Spleen (tissue), 11 donors: Measurements from ENCODE around the gene CDH8. TPM values are rescaled to one million over a fixed set of nuclear protein-coding genes. Genes with fewer than 3 reads are reported as not detected.

ENCODE experiments used
- DNase-seq: peaks from one replicate; pipeline ENCODE4 v3.0.0-alpha.2; 2020
- H3K27ac ChIP-seq, 8 donors: fragments of 200-600 bp; sonication (generic) in 7 of 8; 1 replicate in 4 of 8; 2 replicates in 4 of 8; pipeline versions ENCODE4 v1.5.0 to v1.8.0; 2016 to 2021; ENCODE audit warnings: inconsistent platforms in 4 of 8, mild to moderate bottlenecking in 4 of 8, moderate library complexity in 1 of 8
- H3K27me3 ChIP-seq, 7 donors: fragments of 200-600 bp; sonication (generic) in 6 of 7; replicated peaks in 1 of 7; 1 replicate in 4 of 7; 2 replicates in 3 of 7; pipeline versions ENCODE4 v1.5.0 to v1.8.0; 2016 to 2021; ENCODE audit warnings: inconsistent platforms in 3 of 7, mild to moderate bottlenecking in 1 of 7
- H3K36me3 ChIP-seq, 6 donors: fragments of 200-600 bp; sonication (generic) in 5 of 6; 1 replicate in 4 of 6; 2 replicates in 2 of 6; pipeline versions ENCODE4 v1.5.0 to v1.8.0; 2016 to 2021; ENCODE audit warnings: inconsistent platforms in 2 of 6
- H3K4me1 ChIP-seq, 6 donors: fragments of 200-600 bp; sonication (generic) in 5 of 6; 1 replicate in 3 of 6; 2 replicates in 3 of 6; pipeline versions ENCODE4 v1.5.0 to v1.8.0; 2016 to 2021; ENCODE audit warnings: inconsistent platforms in 3 of 6
- H3K4me3 ChIP-seq, 8 donors: fragments of 200-600 bp; sonication (generic) in 7 of 8; 1 replicate in 4 of 8; 2 replicates in 4 of 8; pipeline versions ENCODE4 v1.5.0 to v1.8.0; 2016 to 2021; ENCODE audit warnings: inconsistent platforms in 4 of 8, mild to moderate bottlenecking in 4 of 8, moderate library complexity in 2 of 8
- H3K9me3 ChIP-seq, 8 donors: fragments of 200-600 bp; sonication (generic) in 7 of 8; 1 replicate in 4 of 8; 2 replicates in 4 of 8; pipeline versions ENCODE4 v1.5.0 to v1.8.0; 2016 to 2021; ENCODE audit warnings: inconsistent platforms in 4 of 8
- POLR2A ChIP-seq, 3 donors: fragments of 450-650 bp; IDR thresholded peaks; one replicate each; pipeline ENCODE4 v1.5.1; 2017; ENCODE audit warnings: antibody characterized with exemption in 3 of 3, mild to moderate bottlenecking in 1 of 3
- POLR2AphosphoS5 ChIP-seq, 3 donors: sonication (generic); formaldehyde crosslinking; IDR thresholded peaks; one replicate each; pipeline ENCODE4 v1.5.1; 2017; ENCODE audit warnings: antibody characterized with exemption in 3 of 3
- WGBS, 5 donors: extraction: QIAGEN DNeasy Blood & Tissue Kit in 3 of 5; methylation state at CpG; one replicate each; pipeline versions ENCODE4 v1.1.5 to v1.1.7; 2013 to 2018; 5-methylcytosine and 5-hydroxymethylcytosine counted together
- intact Hi-C: fragments of 100-400 bp; cut with DNase I; formaldehyde crosslinking; loops from one replicate; pipeline ENCODE4 v1.15.0; 2023; ENCODE audit warnings: low total_unique reads
- polyA plus RNA-seq, 3 donors: library from polyadenylated mRNA; stranded (reverse); fragments of 200-250 nt; gene quantifications; one replicate each; pipeline ENCODE4 v1.2.1, GENCODE V29; 2013
- total RNA-seq, 7 donors: library from RNA; depleted of rRNA in 3 of 7; stranded (reverse); fragments of >200 nt in 3 of 7; fragmentation: NEBNext Ultra II Directional in 4 of 7; extraction: Animal tissue kit (Norgen Biotek cat#: 25700) in 4 of 7; gene quantifications; one replicate each; pipeline versions ENCODE4 v1.1.0 to v1.2.1, GENCODE V29; 2016 to 2021
- TF ChIP-seq, protein P1 (sequence below), 11 experiments: fragments of 200-600 bp in 7 of 11; fragments of 450-650 bp in 4 of 11; sonication (generic) in 4 of 11; IDR thresholded peaks in 8 of 11; conservative IDR thresholded peaks in 3 of 11; 1 replicate in 7 of 11; 2 replicates in 4 of 11; pipeline versions ENCODE4 v1.4.0 to v1.8.0; 2016 to 2021; ENCODE audit warnings: antibody characterized with exemption in 11 of 11, inconsistent platforms in 4 of 11, mild to moderate bottlenecking in 1 of 11
- donor health status: healthy with polysubstance abuse.
- donor health status: DM: no; HTN: no; CAD: no; lungs with moderate emphysema.
- donor health status: DM: no; HTN: no; CAD: no.
- donor health status: Bipolar disorder and iron deficiency.
- donor health status: healthy.
- donor health status: DM: no; HTN: no; CAD: no.
- donor health status: DM: yes; HTN: yes; CAD: no.

Gene CDH8
- total and polyA plus RNA-seq, 10 donors: under 0.01 to 1.4 (median under 0.01) TPM; not detected in 7

DNA sequence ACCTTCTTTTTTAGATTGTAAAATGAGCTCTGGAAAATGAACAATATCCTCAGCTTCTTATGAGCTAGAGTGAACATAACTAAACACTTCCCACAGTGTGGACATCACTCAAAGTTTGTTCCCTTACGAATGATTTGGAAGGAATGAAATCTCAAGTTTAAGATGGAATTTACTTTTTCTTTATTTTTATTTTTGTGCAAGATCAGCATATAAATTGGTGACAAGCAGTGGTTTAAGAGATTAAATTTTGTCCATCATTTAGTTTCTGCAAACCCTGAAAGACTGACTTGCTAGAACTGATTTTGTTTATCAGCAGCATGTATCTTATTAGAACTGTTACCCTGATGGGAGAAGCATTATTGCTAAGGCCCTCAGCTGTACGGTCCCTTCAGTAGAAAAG, 420.1 kb downstream of the CDH8 start:
- DNase-seq: no peak
- intact Hi-C loops: no loop called here
- WGBS, 5 donors: 81 to 98% (median 93%) methylated on average over 2 of the region's 2 CpGs
- Histone ChIP-seq H3K36me3 (no peaks in the 10 kb centered on the region), H3K4me1 (no peaks in the 10 kb centered on the region), H3K9me3 (no peaks in the 10 kb centered on the region), H3K27ac (no peak overlapping the region), H3K4me3 (no peak overlapping the region), H3K27me3 (no peaks in the 10 kb centered on the region)
- no peak for TF ChIP-seq POLR2AphosphoS5 (IDR thresholded peaks at IDR 0.05)
- TF ChIP-seq, protein P1, sequence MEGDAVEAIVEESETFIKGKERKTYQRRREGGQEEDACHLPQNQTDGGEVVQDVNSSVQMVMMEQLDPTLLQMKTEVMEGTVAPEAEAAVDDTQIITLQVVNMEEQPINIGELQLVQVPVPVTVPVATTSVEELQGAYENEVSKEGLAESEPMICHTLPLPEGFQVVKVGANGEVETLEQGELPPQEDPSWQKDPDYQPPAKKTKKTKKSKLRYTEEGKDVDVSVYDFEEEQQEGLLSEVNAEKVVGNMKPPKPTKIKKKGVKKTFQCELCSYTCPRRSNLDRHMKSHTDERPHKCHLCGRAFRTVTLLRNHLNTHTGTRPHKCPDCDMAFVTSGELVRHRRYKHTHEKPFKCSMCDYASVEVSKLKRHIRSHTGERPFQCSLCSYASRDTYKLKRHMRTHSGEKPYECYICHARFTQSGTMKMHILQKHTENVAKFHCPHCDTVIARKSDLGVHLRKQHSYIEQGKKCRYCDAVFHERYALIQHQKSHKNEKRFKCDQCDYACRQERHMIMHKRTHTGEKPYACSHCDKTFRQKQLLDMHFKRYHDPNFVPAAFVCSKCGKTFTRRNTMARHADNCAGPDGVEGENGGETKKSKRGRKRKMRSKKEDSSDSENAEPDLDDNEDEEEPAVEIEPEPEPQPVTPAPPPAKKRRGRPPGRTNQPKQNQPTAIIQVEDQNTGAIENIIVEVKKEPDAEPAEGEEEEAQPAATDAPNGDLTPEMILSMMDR (IDR thresholded peaks at IDR 0.05 in 8 of 11, conservative IDR thresholded peaks at IDR 0.05 in 3 of 11): no peak
- TF ChIP-seq POLR2A (IDR thresholded peaks at IDR 0.05): no peak

DNA sequence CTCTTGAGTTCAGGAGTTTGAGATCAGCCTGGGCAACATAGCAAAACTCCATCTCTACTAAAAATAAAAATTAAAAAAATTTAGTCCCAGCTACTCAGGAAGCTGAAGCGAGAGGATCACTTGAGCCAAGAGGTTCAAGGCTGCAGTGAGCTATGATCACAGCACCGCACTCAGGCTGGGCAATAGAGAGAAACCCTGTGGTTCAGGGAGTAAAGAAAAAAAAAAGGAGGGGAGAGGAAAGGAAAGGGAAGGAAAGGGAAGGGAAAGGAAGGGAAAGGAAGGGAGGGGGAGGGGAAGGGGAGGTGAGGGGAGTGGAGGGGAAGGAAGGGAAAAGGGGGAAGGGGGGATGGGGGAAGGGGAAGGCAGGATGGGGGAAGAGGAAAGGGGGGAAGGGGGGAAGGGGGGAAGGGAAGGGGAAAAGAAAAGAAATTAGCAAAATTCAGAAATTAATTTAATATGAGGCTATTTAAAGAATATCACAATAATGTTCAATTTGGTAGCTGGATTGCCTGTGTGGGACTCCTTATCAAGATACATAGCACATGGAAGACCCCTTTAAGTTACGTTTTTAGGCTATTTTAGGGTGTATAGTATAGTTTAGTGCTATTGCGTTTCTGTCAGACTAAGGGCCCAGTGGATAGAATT, 424.3 kb downstream of the CDH8 start:
- DNase-seq: no peak
- H3K36me3 ChIP-seq: no peaks in the 10 kb centered on the region
- no peak for TF ChIP-seq POLR2AphosphoS5 (IDR thresholded peaks at IDR 0.05)
- TF ChIP-seq, protein P1 (IDR thresholded peaks at IDR 0.05 in 8 of 11, conservative IDR thresholded peaks at IDR 0.05 in 3 of 11): no peak
- TF ChIP-seq POLR2A (IDR thresholded peaks at IDR 0.05): no peak
- no peaks in the 10 kb centered on the region for H3K27me3 ChIP-seq
- intact Hi-C loops: no loop called here
- no peaks in the 10 kb centered on the region for H3K4me1 ChIP-seq
- WGBS, 5 donors: 63 to 76% (median 69%) methylated on average over 4 of the region's 4 CpGs
- H3K27ac ChIP-seq: no peak overlapping the region
- peaks cover 0 to 9% (median 0%) of the 10 kb centered on the region in 8 donors for H3K9me3 ChIP-seq
- H3K4me3 ChIP-seq: no peak overlapping the region

DNA sequence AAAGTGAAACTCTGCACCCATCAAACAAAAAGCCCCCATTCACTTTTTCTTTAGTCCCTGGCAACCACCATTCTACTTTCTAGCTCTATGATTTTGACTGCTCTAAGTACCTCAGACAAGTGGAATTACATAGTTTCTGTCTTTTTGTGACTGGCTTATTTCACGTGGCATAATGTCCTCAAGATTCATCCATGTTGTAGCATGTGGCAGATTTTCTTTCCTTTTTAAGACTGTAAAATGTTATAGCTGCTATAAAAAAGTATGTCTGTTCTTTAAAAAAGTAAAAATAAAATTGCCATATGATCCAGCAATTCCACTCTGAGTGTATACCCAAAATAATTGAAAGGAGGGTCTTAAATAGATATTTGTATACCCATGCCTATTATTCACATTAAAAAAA, 429.7 kb downstream of the CDH8 start:
- Histone ChIP-seq H3K27ac (no peak overlapping the region), H3K36me3 (no peaks in the 10 kb centered on the region), H3K4me3 (no peak overlapping the region), H3K9me3 (peaks cover 0 to 20% (median 4%) of the 10 kb centered on the region in 8 donors), H3K4me1 (no peaks in the 10 kb centered on the region), H3K27me3 (no peaks in the 10 kb centered on the region)
- WGBS, 5 donors: 67 to 95% (median 78%) methylated on average over 1 of the region's 1 CpG
- DNase-seq: no peak
- no peak for TF ChIP-seq POLR2A (IDR thresholded peaks at IDR 0.05)
- TF ChIP-seq, protein P1 (IDR thresholded peaks at IDR 0.05 in 8 of 11, conservative IDR thresholded peaks at IDR 0.05 in 3 of 11): no peak
- no peak for TF ChIP-seq POLR2AphosphoS5 (IDR thresholded peaks at IDR 0.05)
- intact Hi-C loops: no loop called here
